Head of caudate nucleus (tissue), 42 donors: Measurements from ENCODE around the gene SPRR2A.
"Not testable (repeated sequence)": the region's sequence is repeated elsewhere in the genome, so short reads cannot be mapped to it uniquely, and the experiment has no call there.

ENCODE experiments used
- DNase-seq, 42 donors: peaks; one replicate each; pipeline versions ENCODE4 v3.0.0 to v3.0.0-alpha.2; 2020 to 2021; ENCODE audit warnings: mixed read lengths in 7 of 42
- intact Hi-C: fragments of 100-400 bp; cut with DNase I; formaldehyde crosslinking; loops from one replicate; pipeline ENCODE4 v1.15.0; 2022

SPRR2A gene

DNA sequence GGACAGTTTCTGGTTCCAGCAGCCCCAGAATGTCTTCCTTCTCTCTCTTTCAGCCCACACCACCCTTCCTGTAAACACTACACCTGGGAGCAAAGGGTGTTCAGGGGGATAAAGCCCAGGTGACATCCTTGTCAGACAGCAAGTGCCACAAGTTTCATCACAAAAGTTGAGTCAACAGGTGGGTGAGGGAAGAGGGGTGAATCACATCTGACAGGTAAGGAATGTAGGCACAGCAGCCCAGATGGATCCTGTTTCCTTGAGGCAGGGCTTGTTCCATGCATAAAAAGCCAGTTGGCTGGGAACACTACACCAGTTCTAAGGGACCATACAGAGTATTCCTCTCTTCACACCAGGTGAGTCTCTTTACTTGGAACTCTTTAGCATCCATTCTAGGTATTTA, 26.4 kb downstream of the SPRR2A start, which contains the start of gene SPRR1B:
Gene SPRR1B (plus strand): TSS at position 309 of the 400 bp plus-strand sequence. CDS start 1,143 bp downstream, outside the sequence.
- intact Hi-C loops, result no loop called here
- no peak for DNase-seq

DNA sequence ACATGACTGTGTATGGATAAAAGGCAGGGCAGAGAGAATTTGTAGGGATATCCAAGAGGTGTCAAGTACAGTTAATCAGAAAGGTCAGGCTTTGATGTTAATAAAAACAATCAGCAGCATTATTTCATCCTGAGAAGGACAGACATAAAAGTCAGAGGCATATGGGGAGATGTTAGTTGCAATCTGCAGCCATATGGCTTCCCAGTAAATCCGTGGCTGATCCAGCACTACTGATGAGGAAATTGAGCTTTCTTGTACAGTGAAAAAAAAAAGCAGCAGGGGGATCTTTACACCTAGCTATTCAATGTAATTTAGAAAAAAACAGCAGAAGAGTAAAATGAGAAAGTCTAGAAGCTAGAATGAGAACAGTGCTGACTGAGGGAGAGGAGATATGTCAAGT, 28.5 kb downstream of the SPRR2A start:
- DNase-seq, result no peak
- intact Hi-C loops, result no loop called here

DNA sequence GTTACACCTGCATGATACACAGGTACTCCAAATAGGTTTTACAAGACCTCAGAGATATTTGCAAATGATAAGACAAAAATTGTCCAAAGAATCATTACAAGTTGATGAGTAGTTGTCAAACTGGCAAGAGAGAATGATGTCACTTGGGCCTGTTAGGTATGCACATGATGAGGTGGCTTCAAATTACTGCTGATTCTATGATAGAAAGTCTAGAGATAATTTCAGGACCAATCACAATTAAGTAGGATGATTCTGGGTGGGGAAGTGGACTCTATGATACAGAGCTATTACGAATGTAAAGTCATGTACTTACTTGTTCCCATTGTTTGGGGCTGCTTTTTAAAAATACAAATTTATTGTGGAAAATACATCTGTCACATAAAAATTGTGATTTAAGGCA, 31.5 kb downstream of the SPRR2A start:
- DNase-seq, result no peak
- intact Hi-C loops, result no loop called here

DNA sequence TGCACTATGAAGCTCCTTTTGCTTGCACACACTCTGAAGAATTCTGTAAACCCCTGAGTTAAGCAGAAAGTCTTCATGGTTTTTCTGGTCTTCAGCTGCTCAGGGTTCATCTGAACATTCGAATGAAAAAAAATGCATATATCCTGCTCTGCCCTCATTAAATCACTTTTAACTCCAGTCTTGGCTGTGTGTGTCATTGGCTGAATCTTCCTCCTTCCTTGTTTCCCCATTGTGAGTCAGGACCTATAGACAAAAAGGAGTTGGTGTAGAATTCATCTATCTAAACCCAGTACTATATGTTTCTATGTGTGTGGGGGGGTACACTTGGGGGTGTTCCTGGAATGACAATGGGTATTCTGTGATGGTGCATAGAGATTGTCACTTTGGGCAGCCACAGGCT, 32.9 kb downstream of the SPRR2A start:
- no peak for DNase-seq
- intact Hi-C loops, result no loop called here

DNA sequence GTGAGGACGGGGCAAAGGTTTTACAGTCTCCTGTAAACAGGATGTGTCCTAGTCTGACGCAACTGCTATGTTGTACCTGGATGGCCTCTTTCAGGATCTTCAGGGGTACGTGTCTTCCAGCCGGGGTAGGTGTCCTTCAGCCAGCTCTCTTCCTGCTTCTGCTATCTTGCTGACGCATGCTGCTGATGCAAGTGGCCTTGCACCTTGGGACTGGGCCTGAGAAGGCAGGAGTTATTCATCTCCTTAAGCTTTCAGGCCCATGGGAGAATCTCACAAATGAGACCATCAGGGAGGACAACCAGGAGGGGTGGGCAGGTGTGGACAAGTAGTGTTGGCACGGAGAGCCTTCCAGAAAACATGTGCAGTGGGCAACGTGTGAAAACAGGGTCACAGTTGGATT, 34.2 kb downstream of the SPRR2A start:
- intact Hi-C loops, result no loop called here
- DNase-seq, result no peak

DNA sequence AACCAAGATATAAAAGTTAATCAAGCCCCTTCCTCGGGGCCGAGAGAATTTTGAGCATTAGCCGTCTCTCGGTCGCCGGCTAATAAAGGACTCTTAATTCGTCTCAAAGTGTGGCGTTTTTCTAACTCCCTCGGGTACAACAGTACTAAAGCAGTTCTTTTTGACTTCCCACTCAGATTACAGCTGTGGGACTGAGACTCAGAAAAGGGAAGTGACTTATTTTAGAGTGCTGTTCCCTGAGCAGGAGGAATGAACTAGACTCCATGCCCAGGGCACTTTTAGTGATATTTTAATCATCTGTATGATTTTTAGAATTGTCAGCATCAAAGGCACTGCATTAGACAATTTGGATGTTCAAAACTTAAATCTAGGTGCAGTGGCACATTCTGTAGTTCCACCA, 35.0 kb downstream of the SPRR2A start:
- intact Hi-C loops, DNase-seq: not testable (repeated sequence)

DNA sequence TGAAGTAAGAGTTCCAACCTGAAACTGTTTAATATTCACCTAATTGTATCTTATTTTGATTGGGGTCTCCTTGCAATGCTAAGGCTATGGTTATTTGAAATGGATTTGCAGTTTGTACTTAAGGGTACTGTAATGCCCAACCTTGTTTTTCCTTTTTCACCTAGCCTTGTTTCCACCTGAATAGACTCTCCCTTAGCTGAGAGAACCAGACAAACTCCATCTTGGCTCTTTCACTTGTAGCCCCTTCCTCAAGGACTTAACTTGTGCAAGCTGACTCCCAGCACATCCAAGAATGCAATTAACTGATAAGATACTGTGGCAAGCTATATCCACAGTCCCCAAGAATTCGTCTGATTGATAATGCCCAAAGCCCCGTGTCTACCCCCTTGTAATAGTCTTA, 35.5 kb downstream of the SPRR2A start:
- intact Hi-C loops, DNase-seq: not testable (repeated sequence)

DNA sequence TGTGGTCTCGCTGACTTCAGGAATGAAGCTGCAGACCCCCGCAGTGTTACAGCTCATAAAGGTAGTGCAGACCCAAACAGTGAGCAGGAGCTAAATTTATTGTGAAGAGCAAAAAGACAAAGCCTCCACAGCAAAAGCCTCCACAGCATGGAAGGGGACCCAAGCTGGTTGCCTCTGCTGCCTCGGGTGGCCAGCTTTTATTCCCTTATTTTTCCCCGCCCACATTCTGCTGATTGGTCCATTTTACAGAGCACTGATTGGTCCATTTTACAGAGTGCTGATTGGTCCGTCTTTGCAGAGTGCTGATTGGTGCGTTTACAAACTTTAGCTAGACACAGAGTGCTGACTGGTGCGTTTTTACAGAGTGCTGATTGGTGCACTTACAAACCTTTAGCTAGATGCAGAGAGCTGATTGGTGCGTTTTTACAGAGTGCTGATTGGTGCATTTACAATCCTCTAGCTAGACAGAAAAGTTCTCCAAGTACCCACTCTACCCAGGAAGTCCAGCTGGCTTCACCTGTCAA, 46.0 kb downstream of the SPRR2A start:
- intact Hi-C loops, DNase-seq: not testable (repeated sequence)
